Activated T-helper 2 cell treated with anti-CD3 and anti-CD28 coated beads, Interferon-gamma antibody, Interleukin-2, Interleukin-4, amounts not matched to agents 10 μg/mL and 5 μg/mL and 100 μg/mL, durations not matched to agents 14 hours and 24 hours and 36 hours (primary cell): Measurements from ENCODE around the gene FGGY. TPM values are rescaled to one million over a fixed set of nuclear protein-coding genes. Genes with fewer than 3 reads are reported as not detected.
"Not testable (repeated sequence)": the region's sequence is repeated elsewhere in the genome, so short reads cannot be mapped to it uniquely, and the experiment has no call there.

ENCODE experiments used
- DNase-seq: peaks from one replicate; pipeline ENCODE4 v3.0.0; 2021; ENCODE audit warnings: low spot score
- H3K27ac Mint-ChIP-seq: one replicate; pipeline ENCODE4 v1.8.0; 2021; ENCODE audit warnings: mixed read lengths
- H3K27me3 Mint-ChIP-seq: one replicate; pipeline ENCODE4 v1.8.0; 2021; ENCODE audit warnings: low read depth, mixed read lengths
- H3K36me3 Mint-ChIP-seq: one replicate; pipeline ENCODE4 v1.8.0; 2021; ENCODE audit warnings: low read depth, mixed read lengths
- H3K4me1 Mint-ChIP-seq: one replicate; pipeline ENCODE4 v1.8.0; 2021; ENCODE audit warnings: low read depth, mixed read lengths
- H3K4me3 Mint-ChIP-seq: one replicate; pipeline ENCODE4 v1.8.0; 2021; ENCODE audit warnings: low read depth, mild to moderate bottlenecking, moderate library complexity, mixed read lengths
- H3K9me3 Mint-ChIP-seq: one replicate; pipeline ENCODE4 v1.8.0; 2021; ENCODE audit warnings: mixed read lengths
- intact Hi-C: fragments of 100-400 bp; cut with micrococcal nuclease; formaldehyde crosslinking; loops from one replicate; pipeline ENCODE4 v1.15.1; 2023
- total RNA-seq: library from RNA; stranded (reverse); gene quantifications from 2 replicates; pipeline ENCODE4 v1.2.3, GENCODE V29; 2022

The FGGY gene
- total RNA-seq, 1 donor from 2014 or later, result 10.5 TPM

DNA sequence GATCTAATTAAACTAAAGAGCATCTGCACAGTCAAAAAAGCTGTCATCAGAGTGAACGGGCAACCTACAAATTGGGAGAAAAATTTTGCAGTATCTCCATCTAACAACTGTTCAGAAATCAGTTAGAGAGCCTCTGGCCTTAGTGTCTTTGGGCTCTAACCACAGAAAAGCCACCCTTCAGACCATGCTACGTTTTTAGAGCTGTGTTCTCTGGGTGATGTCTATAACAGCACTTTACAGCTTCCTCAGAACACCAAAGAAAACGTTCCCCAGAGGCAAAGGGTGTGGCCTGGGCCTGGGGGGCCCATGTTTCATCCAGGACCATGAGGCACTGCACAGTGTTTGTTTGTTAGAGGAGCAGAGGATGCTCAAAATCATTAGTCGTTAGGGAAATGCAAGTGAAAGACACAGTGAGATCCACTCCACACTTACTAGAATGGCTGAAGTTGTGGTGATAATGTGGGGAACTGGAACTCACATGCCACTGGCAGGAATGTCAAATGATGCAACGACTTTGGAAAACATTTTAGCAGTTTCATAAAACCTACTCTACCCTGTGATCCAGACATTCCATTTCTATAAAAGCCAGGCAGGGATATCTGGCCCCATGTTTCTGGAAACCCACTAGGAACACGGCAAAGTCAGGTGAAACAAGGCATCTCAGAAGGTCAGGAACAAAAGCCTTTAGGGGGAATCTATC is 267.4 kb downstream of the FGGY start:
- intact Hi-C loops, result no loop called here
- Mint-ChIP-seq H3K27ac (no peak overlapping the region), H3K27me3 (peaks cover 2% of the 10 kb centered on the region)

DNA sequence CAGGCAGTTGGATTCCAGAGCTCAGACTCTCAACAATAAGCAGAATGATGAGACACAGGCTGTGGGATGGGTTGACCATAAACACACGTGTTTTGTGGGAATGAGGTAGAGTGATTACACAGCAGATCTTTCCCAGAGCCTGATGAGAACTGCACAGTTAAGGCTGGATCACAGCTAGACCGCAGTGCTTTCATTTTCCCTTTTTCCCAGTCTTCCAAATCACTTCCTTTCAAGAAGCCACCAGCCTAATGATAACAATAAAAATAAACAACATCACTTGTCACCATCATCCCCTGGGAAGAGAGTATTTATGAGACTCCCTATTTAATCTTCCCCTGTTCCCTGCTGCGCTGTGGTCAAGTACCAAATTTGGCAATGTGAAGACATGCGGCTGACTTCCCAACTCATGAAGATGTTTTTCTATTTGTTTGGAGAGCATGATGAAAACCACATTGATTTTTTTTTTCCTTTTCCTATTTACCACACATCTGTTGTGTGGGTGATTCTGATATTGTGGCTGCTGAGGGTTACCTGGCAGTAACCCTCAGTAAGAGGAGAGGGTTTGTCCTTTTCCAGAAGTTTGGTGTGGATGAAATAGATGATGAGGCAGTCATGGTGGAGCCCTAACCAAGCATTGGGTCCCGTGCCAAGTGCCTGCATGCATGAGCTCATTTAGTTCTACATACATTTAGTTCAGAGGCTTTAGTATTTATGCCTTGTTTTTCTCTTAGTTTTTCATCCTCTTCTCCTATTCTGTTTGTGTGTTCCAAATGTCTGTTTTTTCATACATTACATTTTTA is 268.9 kb downstream of the FGGY start:
- DNase-seq, result no peak
- Mint-ChIP-seq H3K4me1 (peaks cover 26% of the 10 kb centered on the region), H3K27ac (no peak overlapping the region), H3K27me3 (peaks cover 2% of the 10 kb centered on the region), H3K4me3 (no peak overlapping the region), H3K9me3 (no peaks in the 10 kb centered on the region), H3K36me3 (no peaks in the 10 kb centered on the region)
- intact Hi-C loops, result no loop called here

More for the DNA sequence above, 267.4 kb downstream of the FGGY start:
- H3K4me3 Mint-ChIP-seq, result no peak overlapping the region
- H3K9me3 Mint-ChIP-seq, result no peaks in the 10 kb centered on the region
- no peak for DNase-seq
- H3K4me1 Mint-ChIP-seq, result peaks cover 19% of the 10 kb centered on the region
- H3K36me3 Mint-ChIP-seq, result no peaks in the 10 kb centered on the region

DNA sequence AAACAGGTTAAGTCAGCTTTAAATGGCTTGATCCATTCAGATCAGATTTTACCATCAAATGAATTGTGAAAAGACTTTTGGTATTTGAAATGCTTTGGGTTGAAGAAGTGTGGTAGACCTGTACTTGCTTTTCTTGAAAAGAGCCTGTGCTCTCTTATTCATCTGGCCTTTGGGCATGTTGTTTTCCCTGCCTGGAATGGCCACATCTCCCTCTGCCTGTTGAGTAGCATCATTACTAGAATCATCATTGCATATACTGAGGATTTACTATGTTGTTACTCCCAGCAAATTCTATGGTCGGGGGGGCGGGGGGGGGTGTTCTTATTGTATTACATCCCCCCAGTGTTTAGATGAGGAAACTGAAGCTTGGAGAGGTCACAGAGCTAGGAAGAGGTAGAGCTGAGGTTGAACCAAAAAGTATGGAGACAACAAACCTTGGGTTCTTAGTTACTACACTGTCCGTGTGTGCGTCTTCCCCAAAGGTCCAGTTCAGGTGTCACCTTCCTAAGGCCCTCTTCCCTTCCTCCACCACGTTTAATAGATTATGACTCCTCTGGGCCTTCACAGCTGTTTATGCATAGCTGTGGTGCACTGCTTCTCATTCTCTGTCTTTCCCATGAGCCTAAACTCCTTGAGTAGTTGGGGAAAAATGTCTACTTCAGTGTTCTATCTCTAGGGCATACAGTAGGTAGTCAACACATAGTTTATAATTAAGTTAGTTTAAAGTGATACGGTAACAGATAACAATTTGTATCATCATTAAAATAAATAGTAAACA is 271.5 kb downstream of the FGGY start:
- Mint-ChIP-seq H3K27me3 (peaks cover 2% of the 10 kb centered on the region), H3K9me3 (no peaks in the 10 kb centered on the region), H3K36me3 (peaks cover 2% of the 10 kb centered on the region), H3K4me3 (no peak overlapping the region), H3K4me1 (peaks cover 43% of the 10 kb centered on the region), H3K27ac (no peak overlapping the region)
- intact Hi-C loops, result no loop called here
- no peak for DNase-seq

DNA sequence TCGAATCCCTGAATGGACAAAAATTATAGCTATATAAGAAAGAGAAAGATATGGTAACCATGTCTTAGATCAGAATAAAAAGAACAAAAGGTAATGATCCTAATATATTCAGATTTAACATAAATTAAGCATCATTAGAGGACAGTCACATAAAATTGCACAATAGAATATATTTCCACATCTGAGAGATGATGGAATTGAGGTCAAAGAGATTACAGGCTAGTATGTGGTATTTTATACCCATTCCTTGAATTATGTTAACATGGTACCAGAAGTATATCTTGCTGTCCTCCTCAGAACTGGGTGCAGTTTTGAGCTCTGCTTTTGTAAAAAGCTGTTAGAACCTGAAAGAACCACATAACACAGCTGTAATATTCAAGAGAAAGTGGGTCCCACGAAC is 272.3 kb downstream of the FGGY start:
- peaks cover 43% of the 10 kb centered on the region for H3K4me1 Mint-ChIP-seq
- H3K4me3 Mint-ChIP-seq, result no peak overlapping the region
- no peak overlapping the region for H3K27ac Mint-ChIP-seq
- DNase-seq, result no peak
- H3K9me3 Mint-ChIP-seq, result peaks cover 5% of the 10 kb centered on the region
- intact Hi-C loops, result no loop called here
- peaks cover 2% of the 10 kb centered on the region for H3K27me3 Mint-ChIP-seq
- peaks cover 8% of the 10 kb centered on the region for H3K36me3 Mint-ChIP-seq

DNA sequence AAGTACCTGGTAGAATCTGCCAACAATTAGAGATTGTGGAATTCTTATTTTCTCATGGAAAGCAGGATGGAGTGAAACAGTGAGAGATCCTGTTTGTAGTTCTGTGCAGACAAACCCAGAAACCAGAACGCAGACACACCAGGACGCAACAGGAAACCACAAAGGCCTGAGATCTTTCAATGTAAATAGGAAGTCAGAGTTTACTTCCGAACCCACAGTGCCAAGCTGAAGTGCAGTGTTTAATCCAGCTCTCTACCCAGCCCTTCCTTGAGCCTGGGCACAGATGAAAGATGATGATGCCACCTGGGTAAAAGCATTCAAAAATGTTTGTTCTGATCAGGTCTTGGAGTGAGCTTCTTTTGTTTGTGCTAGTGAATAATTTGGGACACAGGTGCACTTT is 273.6 kb downstream of the FGGY start:
- Mint-ChIP-seq H3K4me1 (peaks cover 43% of the 10 kb centered on the region), H3K4me3 (no peak overlapping the region), H3K27me3 (peaks cover 2% of the 10 kb centered on the region), H3K36me3 (peaks cover 9% of the 10 kb centered on the region), H3K27ac (no peak overlapping the region), H3K9me3 (peaks cover 7% of the 10 kb centered on the region)
- intact Hi-C loops, result loop anchor here (10.0 kb wide), 1 partner anchor 546 kb away; no protein-coding TSS in a partner anchor
- peak; percentile 28 for DNase-seq

DNA sequence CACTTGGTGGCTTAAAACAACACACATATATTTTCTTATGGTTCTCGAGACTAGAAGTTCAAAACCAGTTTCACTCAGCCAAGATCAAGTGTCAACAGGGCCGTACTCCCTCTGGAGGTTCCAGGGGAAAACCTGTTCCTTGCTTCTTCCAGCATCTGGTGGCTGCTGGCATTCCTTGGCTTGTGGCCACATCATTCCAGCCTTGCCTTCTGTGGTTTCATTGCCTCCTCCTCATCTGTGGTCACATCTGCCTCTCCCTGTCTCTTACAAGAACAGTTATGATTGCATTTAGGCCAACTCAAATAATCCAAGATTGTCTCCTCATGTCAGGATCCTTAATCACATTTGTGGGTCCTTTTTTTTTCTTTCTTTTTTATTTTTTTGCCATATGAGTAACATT is 277.2 kb downstream of the FGGY start:
- DNase-seq, result no peak
- Mint-ChIP-seq H3K27me3 (no peaks in the 10 kb centered on the region), H3K36me3 (peaks cover 9% of the 10 kb centered on the region), H3K27ac (no peak overlapping the region), H3K4me3 (no peak overlapping the region), H3K9me3 (peaks cover 11% of the 10 kb centered on the region), H3K4me1 (peaks cover 31% of the 10 kb centered on the region)
- intact Hi-C loops, result loop anchor here (10.0 kb wide), 1 partner anchor 549 kb away; no protein-coding TSS in a partner anchor

DNA sequence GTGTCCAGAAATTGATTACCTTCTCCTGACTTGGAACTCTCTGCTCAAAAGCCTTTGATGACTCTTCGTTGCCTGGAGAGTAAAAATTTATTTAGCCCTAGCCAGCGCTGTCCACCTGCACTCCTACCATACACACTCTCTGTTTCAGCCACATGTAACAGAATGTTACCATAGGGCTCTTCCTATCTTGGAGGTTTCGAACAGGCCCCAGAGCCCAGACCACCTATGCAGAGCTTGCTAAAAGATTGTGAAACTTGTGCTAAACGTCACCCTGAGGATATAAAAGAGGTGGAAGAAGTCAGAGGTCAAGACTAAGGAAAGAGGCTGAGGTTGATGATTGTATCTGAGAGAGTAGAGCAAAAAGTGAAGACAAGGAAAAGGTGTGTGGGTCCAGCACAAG is 280.9 kb downstream of the FGGY start:
- no peak for DNase-seq
- H3K27me3 Mint-ChIP-seq, result no peaks in the 10 kb centered on the region
- H3K27ac Mint-ChIP-seq, result no peak overlapping the region
- H3K36me3 Mint-ChIP-seq, result peaks cover 8% of the 10 kb centered on the region
- H3K4me1 Mint-ChIP-seq, result peaks cover 2% of the 10 kb centered on the region
- H3K4me3 Mint-ChIP-seq, result no peak overlapping the region
- peaks cover 11% of the 10 kb centered on the region for H3K9me3 Mint-ChIP-seq
- intact Hi-C loops, result loop anchor here (10.0 kb wide), 1 partner anchor 553 kb away; no protein-coding TSS in a partner anchor

DNA sequence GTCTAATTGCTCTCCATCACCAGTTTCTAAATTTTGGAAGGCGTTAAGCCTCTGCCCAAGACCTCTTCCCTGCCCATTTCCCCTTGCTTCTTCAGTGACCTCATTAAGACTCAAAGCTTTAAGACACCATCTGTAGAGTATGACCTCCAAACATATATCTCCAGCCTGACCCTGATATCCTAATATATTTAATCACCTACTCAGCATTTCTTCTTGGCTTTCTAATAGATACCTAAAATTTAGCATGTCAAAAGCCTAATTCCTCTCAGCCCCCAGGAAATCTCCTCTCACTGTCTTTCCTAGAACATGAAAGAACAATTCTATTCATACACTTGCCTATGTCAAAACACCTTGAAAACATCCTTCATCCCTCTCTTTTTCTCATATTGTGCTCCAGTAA is 282.3 kb downstream of the FGGY start:
- Mint-ChIP-seq H3K9me3 (peaks cover 5% of the 10 kb centered on the region), H3K27me3 (no peaks in the 10 kb centered on the region), H3K4me1 (no peaks in the 10 kb centered on the region), H3K4me3 (no peak overlapping the region), H3K27ac (no peak overlapping the region), H3K36me3 (peaks cover under 1% of the 10 kb centered on the region)
- intact Hi-C loops, result loop anchor here (10.0 kb wide), 1 partner anchor 554 kb away; no protein-coding TSS in a partner anchor
- no peak for DNase-seq

DNA sequence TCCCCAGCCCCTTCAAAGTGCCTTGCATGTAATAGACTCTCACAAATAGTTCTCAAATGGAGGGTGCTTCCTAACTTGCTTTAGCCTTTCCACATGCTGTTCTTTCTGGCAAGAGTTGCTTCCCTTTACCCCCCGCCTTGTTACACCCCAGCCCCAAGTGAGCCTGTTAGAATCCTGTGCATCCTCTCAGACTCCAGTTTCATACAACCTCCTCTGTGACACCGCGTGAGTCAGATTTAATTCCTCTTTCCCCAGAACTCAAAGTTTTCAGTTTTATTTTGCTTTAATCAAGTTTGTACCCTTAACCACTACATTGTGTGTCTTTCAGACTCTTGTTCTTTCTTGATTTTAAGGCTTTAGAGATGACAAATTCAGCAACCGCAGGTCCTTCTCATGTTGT is 283.4 kb downstream of the FGGY start:
- intact Hi-C loops, result no loop called here
- Mint-ChIP-seq H3K27ac (no peak overlapping the region), H3K9me3 (peaks cover 4% of the 10 kb centered on the region), H3K4me1 (no peaks in the 10 kb centered on the region), H3K4me3 (no peak overlapping the region), H3K36me3 (no peaks in the 10 kb centered on the region), H3K27me3 (no peaks in the 10 kb centered on the region)
- DNase-seq, result no peak

DNA sequence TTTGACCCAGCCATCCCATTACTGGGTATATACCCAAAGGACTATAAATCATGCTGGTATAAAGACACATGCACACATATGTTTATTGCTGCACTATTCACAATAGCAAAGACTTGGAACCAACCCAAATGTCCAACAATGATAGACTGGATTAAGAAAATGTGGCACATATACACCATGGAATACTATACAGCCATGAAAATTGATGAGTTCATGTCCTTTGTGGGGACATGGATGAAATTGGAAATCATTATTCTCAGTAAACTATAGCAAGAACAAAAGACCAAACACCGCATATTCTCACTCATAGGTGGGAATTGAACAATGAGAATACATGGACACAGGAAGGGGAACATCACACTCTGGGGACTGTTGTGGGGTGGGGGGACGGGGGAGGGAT is 295.5 kb downstream of the FGGY start:
- intact Hi-C loops, H3K27ac Mint-ChIP-seq, H3K4me3 Mint-ChIP-seq, H3K36me3 Mint-ChIP-seq, H3K4me1 Mint-ChIP-seq, DNase-seq, H3K27me3 Mint-ChIP-seq, H3K9me3 Mint-ChIP-seq: not testable (repeated sequence)

DNA sequence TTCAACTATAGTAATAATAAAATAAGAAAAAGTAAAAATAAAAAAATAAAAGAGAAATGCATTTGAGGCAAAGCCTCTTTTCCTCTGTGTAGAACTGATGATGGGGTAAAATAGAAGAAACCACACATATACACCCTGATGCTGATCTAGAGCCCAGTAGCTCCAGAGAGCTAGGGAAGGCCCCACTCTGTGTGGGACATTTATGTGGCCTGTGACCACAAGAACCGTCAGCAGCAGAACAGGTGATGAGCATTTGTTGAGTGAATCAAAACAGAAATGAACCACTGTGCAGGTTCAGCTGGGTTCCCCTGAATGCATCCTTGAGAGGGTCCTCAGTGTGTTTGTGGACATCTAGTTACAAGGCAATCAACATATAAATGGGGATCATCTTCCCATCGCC is 296.0 kb downstream of the FGGY start:
- no peak overlapping the region for H3K27ac Mint-ChIP-seq
- no peak for DNase-seq
- no peak overlapping the region for H3K4me3 Mint-ChIP-seq
- peaks cover 1% of the 10 kb centered on the region for H3K4me1 Mint-ChIP-seq
- peaks cover 5% of the 10 kb centered on the region for H3K9me3 Mint-ChIP-seq
- intact Hi-C loops, result no loop called here
- no peaks in the 10 kb centered on the region for H3K36me3 Mint-ChIP-seq
- no peaks in the 10 kb centered on the region for H3K27me3 Mint-ChIP-seq

DNA sequence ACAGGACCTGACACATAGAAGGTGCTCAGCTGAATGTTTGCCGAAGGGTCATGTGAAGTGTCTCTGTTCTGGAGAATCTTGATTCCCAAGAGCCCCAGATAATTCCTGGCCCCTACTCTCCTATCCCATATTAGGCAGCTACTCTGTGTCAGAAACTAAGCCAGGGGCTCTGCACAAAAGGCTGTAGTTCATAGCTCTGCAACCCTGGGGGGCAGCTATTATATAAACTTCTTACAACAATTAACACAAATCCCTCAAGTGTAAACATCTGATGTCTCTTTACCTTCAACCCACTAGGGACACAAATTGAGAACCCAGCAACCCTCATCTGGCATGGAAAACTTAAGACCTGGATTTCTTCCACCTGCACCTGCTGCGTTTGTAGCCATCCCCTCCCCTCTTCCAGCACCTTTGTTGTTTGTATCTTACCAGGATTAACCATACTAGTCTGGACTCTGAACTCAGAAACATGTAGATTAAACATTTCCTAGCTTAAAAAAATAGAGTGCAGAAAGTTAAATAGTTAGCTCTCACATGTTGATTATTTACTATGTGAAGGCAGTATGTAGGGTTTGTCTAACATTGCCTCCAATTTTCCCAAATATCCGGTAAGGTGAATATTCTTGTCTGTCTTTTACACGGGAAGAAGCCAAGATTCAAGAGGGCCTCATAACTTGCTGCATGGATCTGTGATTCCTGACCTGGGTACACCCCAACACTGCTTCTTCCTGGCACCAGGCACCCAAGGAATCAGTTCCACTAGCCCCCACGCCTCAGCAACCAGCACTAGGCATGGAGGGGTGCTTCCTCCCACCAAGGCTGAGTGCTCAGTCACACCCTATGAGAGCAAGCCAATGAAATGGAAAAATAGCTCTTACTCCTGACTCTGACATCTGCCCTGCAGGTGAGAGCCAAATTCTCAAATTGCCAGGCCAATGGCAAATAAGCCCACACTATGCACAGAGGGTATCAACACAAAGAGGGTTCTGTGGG is 297.2 kb downstream of the FGGY start:
- H3K27ac Mint-ChIP-seq, result no peak overlapping the region
- H3K9me3 Mint-ChIP-seq, result peaks cover 5% of the 10 kb centered on the region
- intact Hi-C loops, result no loop called here
- no peaks in the 10 kb centered on the region for H3K36me3 Mint-ChIP-seq
- no peaks in the 10 kb centered on the region for H3K27me3 Mint-ChIP-seq
- DNase-seq, result no peak
- peaks cover 1% of the 10 kb centered on the region for H3K4me1 Mint-ChIP-seq
- no peak overlapping the region for H3K4me3 Mint-ChIP-seq
